COLO829 (cell line): Measurements from ENCODE around the gene EPS8.
A peak's percentile ranks its signal among the peaks of the same experiment; 100 is the strongest.

Experiments used
- DNase-seq: peaks from one replicate; pipeline ENCODE4 v3.0.0; 2012; ENCODE audit warnings: low spot score

EPS8 gene

DNA sequence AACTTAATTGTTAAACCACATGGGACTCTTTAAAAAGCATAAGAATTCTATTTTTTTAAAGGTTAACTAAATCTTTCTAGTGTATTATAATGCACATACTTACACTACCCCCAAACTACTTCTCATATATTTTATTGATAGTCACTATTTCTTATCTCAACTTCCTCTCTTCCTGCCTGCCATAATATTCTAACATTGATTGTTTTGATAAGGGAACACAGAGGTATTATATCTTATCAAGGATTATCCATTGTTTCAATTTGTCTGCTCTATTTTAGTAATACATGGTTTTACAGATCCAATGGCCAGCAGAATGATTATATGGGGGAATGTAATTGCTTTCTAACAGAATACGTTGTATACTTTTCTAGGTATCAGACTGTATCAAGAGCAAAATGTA is 98.9 kb downstream of the EPS8 start:
- no peak for DNase-seq

DNA sequence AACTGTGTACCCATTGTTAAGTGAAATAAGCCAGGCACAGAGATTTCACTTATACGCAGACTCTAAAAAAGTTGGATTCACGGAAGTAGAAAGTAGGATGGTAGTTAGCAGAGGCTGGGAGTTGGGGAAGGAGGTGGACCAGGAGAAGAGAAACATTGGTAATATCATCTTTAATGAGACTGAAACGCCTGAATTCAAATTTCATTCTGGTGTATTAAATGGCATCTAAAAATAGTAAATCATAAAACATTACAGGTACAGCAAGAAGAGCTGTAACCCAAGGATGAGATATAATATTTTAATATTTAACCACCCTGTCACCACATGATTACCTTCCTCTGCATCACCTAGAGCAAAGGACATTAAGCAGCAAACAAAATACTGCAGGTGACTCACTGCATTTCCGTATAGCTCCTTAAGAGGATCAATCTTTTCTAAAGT is 99.4 kb downstream of the EPS8 start:
- DNase-seq: no peak

DNA sequence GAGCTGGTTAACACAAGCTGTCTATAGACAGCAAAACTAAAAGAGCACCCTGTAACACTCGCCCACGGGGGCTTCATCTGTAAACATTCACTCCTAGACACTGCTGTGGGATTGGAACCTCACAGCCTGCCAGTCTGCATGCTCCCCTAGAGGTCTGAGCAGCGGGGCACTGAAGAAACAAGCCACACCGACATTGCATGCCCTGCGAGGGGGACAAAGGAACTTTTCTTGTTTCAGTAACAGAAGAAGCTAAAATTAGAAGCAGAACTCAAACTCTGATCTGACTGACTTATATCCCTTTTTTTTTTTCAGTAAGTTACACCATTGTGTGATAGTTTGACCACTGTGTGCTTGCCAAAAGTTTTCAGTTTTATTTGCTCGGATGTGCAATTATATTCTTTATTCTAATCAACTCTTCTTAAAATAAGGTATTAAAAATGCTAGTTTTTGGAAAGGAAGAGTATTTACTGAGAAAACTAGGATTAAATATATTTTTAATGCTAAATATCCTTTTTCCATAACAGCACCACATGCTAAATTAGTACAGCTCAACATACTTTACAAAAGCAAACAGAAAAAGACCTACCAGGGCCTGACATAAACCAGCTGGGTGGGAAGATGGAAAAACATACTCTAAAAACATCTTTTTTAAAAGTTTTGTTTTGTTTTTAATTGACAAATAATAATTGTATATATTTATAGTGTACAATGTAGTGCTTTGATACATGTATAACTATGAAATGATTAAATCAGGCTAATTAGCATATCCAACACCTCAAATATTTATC is 100.2 kb downstream of the EPS8 start:
- peak; percentile 61 for DNase-seq

DNA sequence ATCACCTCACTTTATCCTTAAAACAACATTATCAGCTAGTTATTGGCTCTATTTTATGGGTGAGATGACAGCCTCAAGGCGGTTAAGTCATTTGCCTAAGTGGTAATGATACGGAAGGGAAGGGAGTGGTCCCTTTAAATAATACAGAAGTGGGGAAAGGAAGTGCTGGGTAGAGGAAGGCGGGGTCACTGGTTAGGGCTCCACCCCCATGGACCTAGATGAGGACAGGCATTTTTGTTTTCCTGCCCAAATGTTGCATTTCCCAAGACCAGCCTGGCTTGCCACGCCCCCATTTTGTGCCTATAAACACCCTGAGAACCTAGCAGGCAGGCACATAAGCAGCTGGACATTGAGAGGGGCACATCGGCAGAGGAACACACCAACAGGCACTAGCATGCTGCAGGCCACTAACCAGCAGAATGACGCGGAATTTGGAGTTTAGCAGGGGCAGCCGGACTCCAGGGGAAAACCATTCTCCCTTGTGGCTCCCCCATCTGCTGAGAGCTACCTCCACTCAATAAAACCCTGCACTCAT is 100.9 kb downstream of the EPS8 start:
- DNase-seq: peak; percentile 68

DNA sequence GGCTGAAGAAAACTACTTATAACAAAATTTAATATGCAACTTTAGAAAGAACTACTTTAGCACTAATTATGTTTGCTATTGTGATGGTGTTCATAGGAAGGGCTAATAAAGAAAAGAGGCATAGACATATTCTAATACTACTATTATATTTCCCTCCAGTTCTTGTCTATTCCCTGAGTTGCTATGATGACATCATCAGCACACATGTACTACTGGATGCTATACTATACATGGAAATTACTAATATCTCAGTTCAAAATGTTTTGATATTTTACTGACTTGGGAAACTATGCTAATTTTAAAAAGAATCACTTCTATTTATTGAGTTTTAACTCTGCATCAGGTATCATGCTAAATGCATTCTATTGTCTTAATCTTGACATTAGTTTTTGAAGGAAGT is 101.6 kb downstream of the EPS8 start:
- DNase-seq: no peak

DNA sequence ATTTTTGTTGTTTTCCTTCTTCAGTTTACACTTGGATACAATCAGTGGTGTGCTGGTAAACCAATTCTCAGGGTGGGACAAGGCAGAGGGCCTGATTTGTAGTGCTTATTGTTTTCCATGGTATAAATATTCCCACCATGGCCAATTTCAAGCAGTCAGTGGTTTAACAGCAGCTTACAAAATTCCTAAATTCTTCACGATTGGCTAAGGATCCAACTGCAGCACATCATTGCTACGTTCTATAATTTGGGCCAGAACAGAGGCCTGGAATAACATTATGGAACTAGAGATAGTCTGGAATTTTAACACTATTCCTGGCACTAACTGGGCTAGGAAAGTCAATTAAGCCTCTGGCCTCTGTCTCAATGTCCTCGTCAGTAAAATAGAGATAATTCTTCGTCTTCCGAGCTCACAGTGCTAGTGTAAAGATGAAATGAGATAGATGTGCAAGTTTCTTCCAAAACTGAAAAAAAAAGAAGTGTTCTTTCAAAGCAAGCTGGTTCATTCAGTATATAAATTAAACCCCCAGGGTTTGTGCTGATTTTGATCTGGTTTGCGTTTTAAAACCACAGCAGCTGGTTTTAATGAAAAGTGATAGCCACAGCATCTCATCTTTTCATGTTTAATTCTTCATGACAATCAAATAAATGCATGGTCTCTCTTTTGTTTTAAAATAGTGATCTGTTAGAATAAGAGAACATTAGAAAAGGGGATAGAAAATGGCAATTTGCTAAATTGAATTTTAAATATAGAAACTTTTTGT is 104.1 kb downstream of the EPS8 start:
- no peak for DNase-seq

DNA sequence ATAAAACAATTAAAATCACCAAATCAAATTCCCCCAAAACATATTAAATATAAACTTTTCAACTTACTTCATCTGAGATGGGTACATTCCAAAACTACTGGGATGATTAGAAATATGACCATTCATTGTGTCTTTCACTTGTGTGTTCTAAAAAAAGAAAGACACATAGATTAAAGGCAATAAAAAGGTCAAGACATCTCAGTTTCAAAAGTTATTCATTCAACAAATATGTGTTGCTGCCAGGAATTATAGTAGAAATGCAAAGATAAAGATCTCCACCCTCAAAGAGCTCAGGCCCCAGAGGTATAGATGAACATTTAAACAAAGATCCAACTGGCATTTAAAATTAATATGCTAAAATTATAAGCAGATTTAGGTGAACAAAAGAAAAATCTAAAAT is 106.4 kb downstream of the EPS8 start:
- DNase-seq: peak; percentile 33

DNA sequence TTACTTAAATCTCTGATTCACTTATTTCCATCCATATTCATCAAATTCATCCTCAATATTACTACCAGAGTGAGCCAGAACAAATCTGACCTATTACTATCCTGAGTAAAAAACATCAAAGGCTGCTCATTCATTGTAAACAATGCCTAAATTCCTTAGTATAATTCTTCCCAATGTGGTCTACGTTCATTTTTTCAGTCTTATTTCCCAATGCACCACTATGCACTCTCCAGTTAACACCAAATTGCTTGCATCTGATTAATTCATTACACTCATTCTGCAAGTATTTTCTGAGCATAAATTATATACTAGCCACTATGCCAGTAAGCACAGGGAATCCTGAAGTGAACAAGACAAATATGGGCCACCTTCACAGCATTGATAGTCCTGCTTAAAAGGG is 110.0 kb downstream of the EPS8 start:
- no peak for DNase-seq

DNA sequence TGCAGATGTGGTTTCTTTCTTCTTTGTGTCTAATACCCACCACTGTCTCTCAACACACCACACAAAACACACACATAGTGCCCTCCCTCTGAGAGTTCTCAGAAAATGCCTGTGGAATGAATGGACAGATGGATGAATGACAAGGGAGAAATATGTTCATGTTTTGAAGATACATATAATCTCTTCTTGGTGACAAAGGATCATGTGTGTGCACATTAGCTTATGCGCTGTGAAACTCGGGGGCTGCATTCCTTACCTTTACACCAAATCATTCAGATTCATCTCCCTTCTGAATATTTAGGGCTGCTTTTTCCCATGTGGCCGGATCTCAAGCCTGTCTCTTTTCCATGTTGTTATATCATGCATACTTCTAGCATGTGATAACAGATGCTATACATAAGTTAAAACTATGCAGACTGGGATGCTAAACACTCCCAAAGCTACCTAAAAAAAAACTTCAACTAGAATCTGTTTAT is 111.4 kb downstream of the EPS8 start:
- no peak for DNase-seq

DNA sequence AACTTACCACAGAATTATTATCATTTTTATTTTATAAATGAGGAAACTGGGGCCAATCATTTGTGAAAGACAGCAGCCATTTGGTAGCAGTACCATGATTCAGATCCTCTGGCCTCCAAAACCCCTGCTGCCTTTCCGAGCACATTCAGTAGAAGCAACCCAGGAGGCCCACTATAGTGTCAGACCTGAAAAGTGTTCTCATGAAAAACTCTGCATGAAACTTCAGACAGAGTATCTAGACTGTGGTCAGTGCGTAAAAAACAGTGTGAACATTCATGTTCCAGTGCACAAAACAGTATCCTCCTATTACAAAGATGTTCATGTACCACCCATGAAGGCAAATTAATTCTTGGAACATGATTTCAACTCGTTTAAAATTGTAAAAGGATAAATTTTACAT is 112.0 kb downstream of the EPS8 start:
- DNase-seq: no peak

DNA sequence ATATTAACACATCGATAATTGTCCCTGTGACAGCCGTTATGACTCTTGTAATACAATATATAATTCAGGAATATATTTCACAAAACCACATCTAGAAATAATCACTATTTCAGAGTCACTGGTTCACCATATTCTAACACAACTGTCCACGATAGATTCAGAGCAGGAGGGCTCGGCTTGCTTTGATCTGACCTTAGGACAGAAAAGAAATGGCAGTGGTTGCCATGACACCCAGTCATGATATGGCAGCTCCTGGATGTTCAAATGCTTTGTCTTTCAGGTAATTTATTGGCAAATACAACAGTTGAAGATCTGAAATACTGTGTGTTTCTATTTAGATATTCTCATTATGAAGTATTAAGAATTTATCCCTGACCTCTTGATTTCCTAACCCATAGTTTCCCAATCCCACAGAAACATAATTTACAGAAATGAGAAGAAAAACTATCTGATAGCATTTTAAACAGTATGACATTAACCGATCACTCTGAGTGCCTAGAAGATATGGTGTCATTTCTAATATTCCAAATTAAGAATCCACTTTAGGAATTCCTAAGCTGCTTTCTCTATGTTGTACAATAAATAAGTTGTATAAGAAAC is 116.4 kb downstream of the EPS8 start:
- DNase-seq: no peak

DNA sequence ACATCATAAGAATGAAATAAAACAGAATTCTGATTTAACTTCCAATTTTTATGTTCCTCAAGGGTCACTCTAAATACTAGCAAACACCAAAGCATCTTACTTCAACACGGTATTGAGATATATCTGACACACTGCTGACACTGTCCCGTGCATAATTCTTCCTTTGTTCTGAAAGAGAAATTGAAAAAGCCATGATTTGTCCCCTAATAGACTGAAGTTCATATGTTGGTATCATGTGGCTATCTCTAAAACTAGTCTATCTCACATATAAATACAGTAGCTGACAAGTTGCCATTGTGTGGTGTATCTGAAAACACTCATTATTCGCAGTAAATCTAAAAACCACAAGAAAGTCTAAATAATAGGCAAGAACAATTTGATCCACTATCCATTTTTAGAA is 118.4 kb downstream of the EPS8 start:
- peak; percentile 53 for DNase-seq

DNA sequence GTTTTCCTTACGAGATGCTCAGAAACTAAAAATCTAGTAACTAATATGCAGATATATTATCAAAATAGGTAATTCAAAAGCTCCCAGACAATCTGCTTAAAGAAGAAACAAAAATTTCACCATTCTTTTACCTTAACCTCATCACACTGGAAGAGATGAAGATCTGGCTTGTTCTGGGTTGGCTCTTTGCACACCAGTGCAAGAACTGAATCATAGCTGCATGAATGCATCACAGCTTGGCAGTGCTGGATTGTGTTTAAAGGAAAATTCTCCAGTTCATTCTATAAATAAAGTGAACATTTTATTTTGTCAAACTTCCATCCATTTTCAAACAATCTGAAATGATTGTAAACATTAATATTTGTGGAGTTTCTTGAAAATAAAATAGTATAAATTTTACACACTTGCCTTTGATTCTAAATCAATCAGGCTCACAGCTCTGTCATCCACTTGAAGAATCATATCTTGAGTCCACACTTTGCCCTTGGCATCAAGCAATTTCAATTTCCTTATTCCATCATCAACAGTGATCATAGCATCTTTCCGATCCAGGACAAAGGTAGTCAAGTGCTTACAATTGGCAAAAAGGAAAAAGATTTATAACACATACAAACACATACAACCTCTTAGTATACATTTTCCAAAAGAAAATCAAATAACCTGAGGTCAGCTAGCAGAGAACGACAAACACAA is 119.8 kb downstream of the EPS8 start:
- DNase-seq: no peak

DNA sequence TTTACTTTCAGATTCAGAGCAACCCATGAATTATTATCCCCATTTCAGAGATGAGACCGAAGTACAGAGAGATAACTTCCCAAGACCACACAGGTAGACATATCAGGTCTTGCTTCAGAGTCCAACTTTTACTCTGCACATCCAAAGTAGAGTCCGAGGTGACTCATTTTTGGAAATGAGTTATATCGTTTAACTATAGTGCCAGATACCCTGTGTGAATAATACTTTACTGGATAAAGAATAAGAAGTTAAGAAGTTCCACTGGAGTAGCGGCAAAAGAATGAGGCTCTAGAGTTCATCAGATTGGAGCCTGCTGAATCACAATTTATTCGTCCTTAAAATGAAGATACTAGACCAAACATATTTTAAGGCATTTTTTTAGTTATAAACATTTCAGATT is 124.7 kb downstream of the EPS8 start:
- DNase-seq: no peak

DNA sequence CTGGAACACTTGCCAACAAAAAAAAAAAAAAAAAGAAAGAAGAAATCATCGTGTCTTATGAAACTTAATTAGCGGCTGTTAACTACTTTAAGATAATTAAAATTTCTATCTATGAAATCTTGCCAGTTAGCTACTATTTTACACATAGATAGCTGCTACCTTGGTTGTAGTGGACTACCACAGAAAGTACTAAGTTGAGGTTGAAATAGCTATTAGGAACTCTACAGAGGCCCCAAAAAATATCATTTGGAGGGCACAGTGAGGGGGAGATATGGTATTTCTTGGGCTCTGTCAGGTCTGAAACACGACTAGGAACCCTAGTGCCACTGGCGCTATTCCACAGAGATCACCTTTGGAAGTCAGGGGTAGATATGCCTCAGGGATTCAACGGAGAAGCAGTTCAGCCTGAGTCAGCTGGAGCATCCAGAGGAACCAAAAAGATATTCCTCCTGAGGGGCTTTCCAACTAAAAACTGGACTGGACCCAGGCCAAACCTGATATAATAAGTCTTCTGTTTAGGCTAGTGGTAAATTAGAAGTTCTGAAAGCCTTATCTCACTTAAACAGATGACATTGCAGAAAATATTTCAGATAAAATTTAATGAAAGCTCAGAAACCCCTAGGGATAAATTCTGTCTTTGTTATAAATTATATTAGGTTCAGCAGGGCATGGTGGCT is 126.1 kb downstream of the EPS8 start:
- DNase-seq: peak; percentile 81

DNA sequence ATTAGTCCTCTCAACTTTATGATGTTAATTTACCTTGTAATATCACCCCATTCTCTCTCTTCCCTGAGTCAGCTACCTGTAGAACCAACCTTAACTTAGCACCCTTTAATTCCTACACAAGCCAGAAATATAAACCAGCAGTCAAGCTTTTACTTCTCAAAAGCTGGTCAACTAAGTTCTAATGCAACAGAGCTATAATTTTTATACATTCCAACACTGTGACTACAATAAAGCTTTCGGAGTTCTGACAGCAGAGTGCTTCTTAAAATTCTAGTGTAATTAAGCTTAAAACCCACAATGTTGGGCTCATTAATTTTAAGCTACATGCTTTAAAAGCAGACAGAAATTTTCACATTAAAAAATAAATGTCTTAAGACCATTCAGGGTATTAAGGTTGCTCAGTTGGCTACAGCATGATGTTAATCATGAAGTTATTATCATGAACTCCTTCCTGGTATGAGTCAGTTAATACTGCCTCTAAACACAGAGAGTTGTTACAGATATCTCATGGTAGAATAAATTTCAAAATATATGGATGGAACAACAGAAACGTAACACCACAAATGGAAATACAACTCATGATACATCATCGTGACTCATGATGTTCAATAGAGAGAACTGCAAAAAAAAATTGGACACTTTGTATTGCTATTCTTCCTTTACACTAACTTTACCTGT is 126.7 kb downstream of the EPS8 start:
- peak; percentile 83 for DNase-seq

DNA sequence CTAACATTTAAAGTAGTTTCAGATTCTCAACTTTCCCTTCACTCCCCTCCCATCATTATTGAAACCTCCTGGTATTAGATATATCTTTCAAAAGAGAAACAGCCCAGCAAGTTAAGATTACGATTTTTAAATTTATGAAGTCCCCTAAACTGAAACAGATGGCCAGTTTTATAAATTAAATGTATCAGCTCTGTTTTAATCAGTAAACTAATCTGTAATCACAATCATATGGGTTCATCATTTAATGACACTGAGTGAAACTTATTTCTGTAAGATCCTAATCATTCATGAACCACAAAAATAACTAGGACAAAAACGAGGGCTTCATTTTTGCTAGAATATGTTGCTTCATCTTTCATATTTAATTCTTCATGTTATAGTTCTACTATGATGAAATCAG is 137.8 kb downstream of the EPS8 start:
- no peak for DNase-seq

DNA sequence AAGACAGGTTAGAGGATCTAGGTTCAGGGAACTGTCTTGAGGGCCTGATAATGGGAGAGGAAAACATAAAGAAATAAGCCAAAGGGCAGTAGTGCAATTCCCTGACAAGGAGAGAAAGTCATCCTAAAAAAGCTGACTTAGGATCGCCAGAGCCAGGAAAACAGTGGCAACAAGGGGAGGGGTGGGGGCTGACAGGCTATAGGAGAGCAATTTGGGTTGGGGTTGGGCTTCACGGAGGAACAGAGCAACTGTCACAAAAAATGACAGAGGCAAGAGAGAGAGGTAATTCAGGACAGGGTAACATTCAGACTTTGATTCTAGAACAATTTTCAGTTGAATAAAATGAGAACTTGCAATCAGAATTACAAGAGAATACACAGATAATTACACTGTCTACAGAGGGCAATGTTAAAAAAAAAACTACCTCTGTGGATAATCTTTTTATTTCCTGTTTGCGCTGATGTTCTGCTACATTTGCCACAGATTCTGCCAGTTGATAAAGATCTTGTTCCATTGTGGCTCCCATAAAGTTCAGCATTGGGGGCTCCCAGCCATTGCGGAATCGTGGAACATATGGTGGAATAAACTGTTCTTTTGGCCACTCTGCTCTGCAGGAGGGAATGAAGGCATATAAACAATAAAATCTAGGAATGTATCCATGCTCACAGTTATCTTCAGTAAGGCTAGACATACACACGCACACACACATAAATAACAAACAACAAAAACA is 138.6 kb downstream of the EPS8 start:
- no peak for DNase-seq

DNA sequence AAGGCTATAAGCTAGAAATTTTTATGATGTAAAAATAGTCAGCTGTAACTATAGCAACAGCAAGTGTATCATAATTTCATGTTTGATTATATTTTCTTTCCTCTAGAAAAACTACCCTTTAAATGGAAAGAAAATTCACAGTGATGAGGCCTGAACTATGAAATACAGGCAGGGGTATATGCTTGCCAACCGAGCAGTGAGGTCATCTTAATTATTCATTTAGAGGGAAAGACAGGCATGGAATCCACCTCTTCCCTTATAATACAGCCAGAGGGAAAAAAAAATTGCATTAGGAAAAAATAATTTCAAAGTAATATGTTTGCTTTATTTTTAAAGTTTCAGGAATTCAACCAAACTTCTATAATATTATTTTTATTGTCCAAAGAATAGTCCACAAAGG is 139.8 kb downstream of the EPS8 start:
- DNase-seq: no peak

DNA sequence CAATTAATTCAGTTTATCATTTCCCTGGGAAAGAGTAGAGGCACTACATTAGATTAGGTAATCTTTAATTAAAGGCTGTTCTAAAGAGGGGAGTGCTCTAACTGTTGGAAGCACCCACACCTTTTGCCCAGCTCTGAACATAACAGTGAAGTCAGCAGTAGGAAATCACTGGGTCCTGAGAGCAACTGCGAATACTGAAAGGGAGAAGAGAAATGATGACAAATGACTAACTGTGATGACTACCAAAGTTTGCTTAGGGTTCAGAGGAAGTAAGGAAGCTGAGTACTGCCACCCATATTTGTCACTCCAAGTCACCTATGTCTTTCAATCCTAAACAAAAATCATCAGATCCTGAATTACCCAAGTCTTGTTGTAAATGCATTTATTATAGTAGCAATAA is 140.6 kb downstream of the EPS8 start:
- DNase-seq: no peak
